ENCODE data around the gene UBTD2. TPM values are rescaled to one million over a fixed set of nuclear protein-coding genes. Genes with fewer than 3 reads are reported as not detected.

UBTD2 gene
- total and polyA plus RNA-seq, 2 donors (not counting 1 experiment from before 2014, with no cell fraction given) = 24.9 to 29.8 TPM

GRCh38 chr5:172162323-172162986 is 121.1 kb downstream of the UBTD2 start:
- H3K27me3 ChIP-seq (ENCODE audit: control insufficient read depth, insufficient read depth, low read length) = no peaks in the 10 kb centered on the region
- H3K4me2 ChIP-seq (ENCODE audit: extremely low read depth, insufficient read depth, low read length) = no peak overlapping the region
- H3K36me3 ChIP-seq (ENCODE audit: control insufficient read depth, insufficient read depth, low read length) = no peaks in the 10 kb centered on the region
- H3K4me3 ChIP-seq (replicated peaks in 1 of 4; ENCODE audit: control extremely low read depth in 1 of 4, insufficient read depth in 1 of 4, low read depth in 3 of 4, low read length in 4 of 4) = no peak overlapping the region
- DNase-seq (ENCODE audit: low read depth in 2 of 2) = peak; percentile 28 to 42
- TF ChIP-seq EZH2 (IDR thresholded peaks at IDR 0.05; ENCODE audit: low read length, missing control alignments) = no peak
- TF ChIP-seq, protein P1, sequence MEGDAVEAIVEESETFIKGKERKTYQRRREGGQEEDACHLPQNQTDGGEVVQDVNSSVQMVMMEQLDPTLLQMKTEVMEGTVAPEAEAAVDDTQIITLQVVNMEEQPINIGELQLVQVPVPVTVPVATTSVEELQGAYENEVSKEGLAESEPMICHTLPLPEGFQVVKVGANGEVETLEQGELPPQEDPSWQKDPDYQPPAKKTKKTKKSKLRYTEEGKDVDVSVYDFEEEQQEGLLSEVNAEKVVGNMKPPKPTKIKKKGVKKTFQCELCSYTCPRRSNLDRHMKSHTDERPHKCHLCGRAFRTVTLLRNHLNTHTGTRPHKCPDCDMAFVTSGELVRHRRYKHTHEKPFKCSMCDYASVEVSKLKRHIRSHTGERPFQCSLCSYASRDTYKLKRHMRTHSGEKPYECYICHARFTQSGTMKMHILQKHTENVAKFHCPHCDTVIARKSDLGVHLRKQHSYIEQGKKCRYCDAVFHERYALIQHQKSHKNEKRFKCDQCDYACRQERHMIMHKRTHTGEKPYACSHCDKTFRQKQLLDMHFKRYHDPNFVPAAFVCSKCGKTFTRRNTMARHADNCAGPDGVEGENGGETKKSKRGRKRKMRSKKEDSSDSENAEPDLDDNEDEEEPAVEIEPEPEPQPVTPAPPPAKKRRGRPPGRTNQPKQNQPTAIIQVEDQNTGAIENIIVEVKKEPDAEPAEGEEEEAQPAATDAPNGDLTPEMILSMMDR (conservative IDR thresholded peaks at IDR 0.05 in 1 of 2, IDR thresholded peaks at IDR 0.05 in 1 of 2; ENCODE audit: low read depth in 1 of 2, low read length in 2 of 2) = peak in 1 of 2 donors; percentile 9
- H4K20me1 ChIP-seq (ENCODE audit: control insufficient read depth, extremely low read depth, insufficient read depth, low read length) = no peaks in the 10 kb centered on the region
- H3K9ac ChIP-seq (ENCODE audit: insufficient read depth, low read length) = no peak overlapping the region
- peaks cover 11% of the 10 kb centered on the region for H3K4me1 ChIP-seq (ENCODE audit: control insufficient read depth, extremely low read depth, insufficient read depth, low read length)
- H3K79me2 ChIP-seq (ENCODE audit: control insufficient read depth, insufficient read depth, low read length) = peaks cover 3% of the 10 kb centered on the region
- H3K27ac ChIP-seq (ENCODE audit: insufficient read depth, low read length) = no peak overlapping the region
- H2AFZ ChIP-seq (ENCODE audit: low read length) = no peak overlapping the region
- no peaks in the 10 kb centered on the region for H3K9me3 ChIP-seq (ENCODE audit: control insufficient read depth, insufficient read depth, low read depth, low read length)

GRCh38 chr5:172160506-172160905 is 123.1 kb downstream of the UBTD2 start:
- Histone ChIP-seq H3K79me2 (ENCODE audit: control insufficient read depth, insufficient read depth, low read length) (peaks cover 3% of the 10 kb centered on the region), H3K9me3 (ENCODE audit: control insufficient read depth, insufficient read depth, low read depth, low read length) (no peaks in the 10 kb centered on the region)
- TF ChIP-seq, protein P1 (conservative IDR thresholded peaks at IDR 0.05 in 1 of 2, IDR thresholded peaks at IDR 0.05 in 1 of 2; ENCODE audit: low read depth in 1 of 2, low read length in 2 of 2) = no peak
- no peak for TF ChIP-seq EZH2 (IDR thresholded peaks at IDR 0.05; ENCODE audit: low read length, missing control alignments)

More at GRCh38 chr5:172160506-172160905, 123.1 kb downstream of the UBTD2 start:
- H4K20me1 ChIP-seq (ENCODE audit: control insufficient read depth, extremely low read depth, insufficient read depth, low read length) = no peaks in the 10 kb centered on the region
- H3K4me3 ChIP-seq (replicated peaks in 1 of 4; ENCODE audit: control extremely low read depth in 1 of 4, insufficient read depth in 1 of 4, low read depth in 3 of 4, low read length in 4 of 4) = no peak overlapping the region
- DNase-seq (ENCODE audit: low read depth in 2 of 2) = no peak
- H3K9ac ChIP-seq (ENCODE audit: insufficient read depth, low read length) = no peak overlapping the region
- no peak overlapping the region for H2AFZ ChIP-seq (ENCODE audit: low read length)
- no peaks in the 10 kb centered on the region for H3K27me3 ChIP-seq (ENCODE audit: control insufficient read depth, insufficient read depth, low read length)
- H3K27ac ChIP-seq (ENCODE audit: insufficient read depth, low read length) = no peak overlapping the region
- peaks cover 10% of the 10 kb centered on the region for H3K4me1 ChIP-seq (ENCODE audit: control insufficient read depth, extremely low read depth, insufficient read depth, low read length)
- H3K4me2 ChIP-seq (ENCODE audit: extremely low read depth, insufficient read depth, low read length) = no peak overlapping the region
- peaks cover 2% of the 10 kb centered on the region for H3K36me3 ChIP-seq (ENCODE audit: control insufficient read depth, insufficient read depth, low read length)

Other genes with a start within 250 kb of the UBTD2 start
- 8.5 and 16.0 TPM in 2 replicates for gene STK10, start 95.5 kb downstream of the UBTD2 start, total RNA-seq
- 8.9 and 11.5 TPM in 2 replicates for gene STK10, start 95.5 kb downstream of the UBTD2 start, polyA plus RNA-seq
- gene EFCAB9, start 89.6 kb downstream of the UBTD2 start, total RNA-seq = not detected in 2 replicates
- gene EFCAB9, start 89.6 kb downstream of the UBTD2 start, polyA plus RNA-seq = not detected in 2 replicates
- 21.1 and 23.9 TPM in 2 replicates for gene SH3PXD2B, start 170.8 kb upstream of the UBTD2 start, total RNA-seq
- gene SH3PXD2B, start 170.8 kb upstream of the UBTD2 start, polyA plus RNA-seq = 12.6 and 23.0 TPM in 2 replicates

Data from fibroblast of lung (primary cell).